K562 (cell line): ENCODE results near the gene MIDN. TPM values are rescaled to one million over a fixed set of nuclear protein-coding genes. Genes with fewer than 3 reads are reported as not detected.

Source experiments
- ATAC-seq: fragments of 200-7000 bp; cut with Tn5 transposase; 3 replicates; pipeline ENCODE4 v1.9.1; 2020; ENCODE audit warnings: moderate library complexity
- Bru-seq: library from RNA; stranded (reverse); fragments of 400-500 nt; gene quantifications from one replicate; lab custom pipeline; 2021; lab: Mats Ljungman, UMichigan
- BruChase-seq, 2 experiments: library from RNA; stranded (reverse); fragments of 400-500 nt; gene quantifications; one replicate each; lab custom pipeline; 2021; lab: Mats Ljungman, UMichigan
- BruUV-seq: library from RNA; stranded (reverse); fragments of 400-500 nt; replicated peaks from 2 replicates; lab custom pipeline; 2021; lab: Mats Ljungman, UMichigan
- CTCF ChIA-PET: fragments of 300-600 bp; formaldehyde crosslinking; extraction: SDS; loops from one replicate; lab custom pipeline; 2021; ENCODE audit warnings: low intra/inter-chr PET ratio; lab: Yijun Ruan, JAX
- POLR2A ChIA-PET: fragments of 300-600, 350-650 bp; sonication (Branson Sonifier 250); formaldehyde crosslinking; extraction: SDS; loops from one replicate; lab custom pipeline; 2021; ENCODE audit warnings: antibody characterized with exemption, inconsistent platforms; lab: Yijun Ruan, JAX
- DNase-seq, 4 experiments: peaks; one replicate each; pipeline versions ENCODE4 v3.0.0 to v3.0.0-alpha.2; 2011 to 2018; ENCODE audit warnings: low spot score in 3 of 4, mixed read lengths in 3 of 4; ENCODE audit errors: extremely low read depth in 1 of 4
- FAIRE-seq: peaks from 2 replicates; lab custom pipeline; 2011; peaks lifted over from hg19 to GRCh38; lab: Jason Lieb, UNC
- H2AFZ ChIP-seq: 2 replicates; pipeline ENCODE4 v1.6.0; 2011; ENCODE audit warnings: low read depth, low read length, control low read depth, inconsistent platforms
- H3K27ac ChIP-seq: fragments of 200-600 bp; 3 replicates; pipeline ENCODE4 v1.8.0; 2011; ENCODE audit warnings: low read depth, mild to moderate bottlenecking, control low read depth, inconsistent platforms, low read length, moderate library complexity, mixed read lengths; ENCODE audit errors: extremely low read depth
- H3K27me3 ChIP-seq, 2 experiments: fragments of 300-600 bp in 1 of 2; 2 replicates in 1 of 2; 3 replicates in 1 of 2; pipeline versions ENCODE4 v1.6.0 to v1.8.0; 2011; ENCODE audit warnings: inconsistent platforms in 2 of 2, low read length in 2 of 2, mild to moderate bottlenecking in 1 of 2, mixed read lengths in 1 of 2, moderate library complexity in 1 of 2; ENCODE audit not compliant: control insufficient read depth in 2 of 2, insufficient read depth in 2 of 2
- H3K36me3 ChIP-seq: fragments of 300-600 bp; 3 replicates; pipeline ENCODE4 v1.8.0; 2011; ENCODE audit warnings: mild to moderate bottlenecking, low read length, inconsistent platforms; ENCODE audit not compliant: control insufficient read depth, insufficient read depth
- H3K4me1 ChIP-seq, 2 experiments: fragments of 200-600 bp in 1 of 2; replicated peaks in 1 of 2; 2 replicates in 1 of 2; 3 replicates in 1 of 2; pipeline versions ENCODE4 v1.5.1 to v1.8.0; 2011; ENCODE audit warnings: inconsistent platforms in 2 of 2, low read length in 2 of 2, mild to moderate bottlenecking in 1 of 2, mixed read lengths in 1 of 2, moderate library complexity in 1 of 2; ENCODE audit not compliant: control insufficient read depth in 2 of 2, insufficient read depth in 2 of 2
- H3K4me2 ChIP-seq: 2 replicates; pipeline ENCODE4 v1.6.1; 2011; ENCODE audit warnings: low read length, control low read depth, inconsistent platforms, mixed read lengths; ENCODE audit not compliant: insufficient read depth
- H3K4me3 ChIP-seq: fragments of 200-600 bp; sonication (generic), shearing (Covaris generic); 2 replicates; pipeline ENCODE4 v1.5.1; 2016; ENCODE audit warnings: control low read depth, inconsistent platforms
- H3K79me2 ChIP-seq: fragments of 200-600 bp; 3 replicates; pipeline ENCODE4 v1.8.0; 2011; ENCODE audit warnings: low read length, inconsistent platforms; ENCODE audit not compliant: control insufficient read depth, insufficient read depth
- H3K9ac ChIP-seq, 2 experiments: 2 replicates each; pipeline versions ENCODE4 v1.6.0 to v1.6.1; 2011; ENCODE audit warnings: low read depth in 2 of 2, low read length in 2 of 2, control low read depth in 1 of 2, inconsistent platforms in 1 of 2, mild to moderate bottlenecking in 1 of 2, mixed read lengths in 1 of 2; ENCODE audit not compliant: insufficient read depth in 1 of 2
- H3K9me1 ChIP-seq: one replicate; pipeline ENCODE4 v1.6.0; 2011; ENCODE audit warnings: inconsistent platforms, mild to moderate bottlenecking, low read length, moderate library complexity; ENCODE audit not compliant: control insufficient read depth, insufficient read depth
- H3K9me3 ChIP-seq: replicated peaks from 2 replicates; pipeline ENCODE4 v1.5.1; 2011; ENCODE audit warnings: low read depth, low read length, inconsistent platforms; ENCODE audit not compliant: control insufficient read depth, insufficient read depth
- H4K20me1 ChIP-seq: replicated peaks from 2 replicates; pipeline ENCODE4 v1.6.1; 2011; ENCODE audit warnings: low read length, inconsistent platforms, mixed read lengths; ENCODE audit not compliant: control insufficient read depth, insufficient read depth
- KDM2B ChIP-seq: fragments of 250-450 bp; sonication (Bioruptor Pico); IDR thresholded peaks from 2 replicates; pipeline ENCODE4 v1.8.0; 2021; ENCODE audit warnings: mild to moderate bottlenecking, moderate library complexity
- KLF1 ChIP-seq: fragments of 450-650 bp; IDR thresholded peaks from 2 replicates; pipeline ENCODE4 v1.6.1; 2016; ENCODE audit warnings: missing genetic modification characterization, missing compliant biosample characterization
- MECOM ChIP-seq: fragments of 250-450 bp; sonication (Bioruptor Pico); IDR thresholded peaks from 2 replicates; pipeline ENCODE4 v1.8.0; 2022; ENCODE audit warnings: inconsistent platforms
- RBM34 ChIP-seq: fragments of 200-400 bp; formaldehyde crosslinking; IDR thresholded peaks from 2 replicates; pipeline ENCODE4 v1.6.1; 2018; ENCODE audit warnings: low read length, borderline replicate concordance; ENCODE audit not compliant: insufficient read depth
- TSC22D4 ChIP-seq: fragments of 450-650 bp; IDR thresholded peaks from 2 replicates; pipeline ENCODE4 v1.6.1; 2016; ENCODE audit warnings: missing genetic modification characterization, missing biosample characterization, control low read depth
- U2AF2 ChIP-seq: fragments of 200-400 bp; formaldehyde crosslinking; optimal IDR thresholded peaks from 2 replicates; pipeline ENCODE3; 2017; ENCODE audit warnings: low read depth, mild to moderate bottlenecking, low read length
- ZNF165 ChIP-seq: fragments of 250-450 bp; sonication (Bioruptor Pico); IDR thresholded peaks from 2 replicates; pipeline ENCODE4 v1.4.0; 2020; ENCODE audit warnings: borderline replicate concordance
- ZNF239 ChIP-seq: fragments of 250-450 bp; sonication (Bioruptor Pico); IDR thresholded peaks from 2 replicates; pipeline ENCODE4 v1.4.0; 2020; ENCODE audit warnings: mild to moderate bottlenecking
- ZNF511 ChIP-seq: sonication (generic); formaldehyde crosslinking; IDR thresholded peaks from 2 replicates; pipeline ENCODE4 v1.8.0; 2022; ENCODE audit warnings: mild to moderate bottlenecking, missing genetic modification reagents
- WGBS: fragments of 100-300 bp; shearing (Covaris generic); methylation state at CpG from one replicate; pipeline ENCODE4 v1.1.6; 2016; ENCODE audit warnings: low coverage, mixed read lengths; ENCODE audit not compliant: insufficient coverage; ENCODE audit errors: missing lambda C conversion rate; 5-methylcytosine and 5-hydroxymethylcytosine counted together
- in situ Hi-C: fragments of 300-500 bp; cut with MboI; formaldehyde crosslinking; loops from 4 replicates; pipeline ENCODE4 v1.15.0; 2018; ENCODE audit warnings: inconsistent platforms, mixed read lengths
- intact Hi-C: fragments of 100-400 bp; cut with micrococcal nuclease; formaldehyde crosslinking; loops from 2 replicates; pipeline ENCODE4 v1.14.2; 2022
- long read RNA-seq, 3 experiments: library from polyadenylated mRNA in 2 of 3; library from RNA in 1 of 3; unstranded in 2 of 3; stranded (forward) in 1 of 3; transcript quantifications; one replicate each; pipeline ENCODE4 v2.0.0, GENCODE V29; 2019 to 2022
- polyA minus RNA-seq, 3 experiments: library from RNA; depleted of rRNA, polyadenylated mRNA; stranded (reverse); fragments of >200 nt; gene quantifications; 2 replicates each; pipeline ENCODE4 v1.2.3, GENCODE V29; 2011
- polyA plus RNA-seq, 8 experiments: library from polyadenylated mRNA; depleted of rRNA in 4 of 8; stranded (reverse) in 5 of 8; unstranded in 3 of 8; fragments of >200 nt; fragmentation: Nextera tagmentation in 2 of 8; fragmentation: Illumina TruSeq in 1 of 8; extraction: Ambion mirVana in 2 of 8; extraction: Trizol in 1 of 8; gene quantifications; 2 replicates each; pipeline versions ENCODE4 v1.2.1 to v1.2.3, GENCODE V29; 2011 to 2014; ENCODE audit warnings: inconsistent platforms in 1 of 8, missing spikeins in 1 of 8
- total RNA-seq, 7 experiments: library from RNA; depleted of rRNA in 6 of 7; stranded (reverse); fragments of >200 nt in 6 of 7; fragmentation: Illumina TruSeq in 2 of 7; extraction: Trizol in 2 of 7; gene quantifications; 2 replicates each; pipeline versions ENCODE4 v1.2.1 to v1.2.3, GENCODE V29; 2011 to 2021; ENCODE audit warnings: low replicate concordance in 1 of 7

Gene MIDN
- total RNA-seq (2011; cell fraction: chromatin; rRNA removed; ENCODE audit: low replicate concordance): 30.7 and 106 TPM in 2 replicates
- 81.7 and 90.7 TPM in 2 replicates for total RNA-seq (2011; cell fraction: nucleolus; rRNA removed)
- 55.1 and 88.1 TPM in 2 replicates for total RNA-seq (2011; cell fraction: nucleoplasm; rRNA removed)
- total RNA-seq (2014; rRNA removed): 13.5 and 20.8 TPM in 2 replicates
- 3.9 and 4.8 TPM in 2 replicates for total RNA-seq (2014; rRNA removed; fragmentation: Illumina TruSeq; extraction: Trizol)
- total RNA-seq (2015; rRNA removed; fragmentation: Illumina TruSeq; extraction: Trizol): 10.1 and 11.0 TPM in 2 replicates
- total RNA-seq (2021): 120 and 121 TPM in 2 replicates
- polyA plus RNA-seq (2011; rRNA removed): 7.0 and 10.2 TPM in 2 replicates
- 14.0 and 26.8 TPM in 2 replicates for polyA plus RNA-seq (2011; cell fraction: cytosol; rRNA removed)
- polyA plus RNA-seq (2011; cell fraction: nucleus; rRNA removed): 44.8 and 87.0 TPM in 2 replicates
- 29.5 and 39.8 TPM in 2 replicates for polyA plus RNA-seq (2012)
- 20.5 and 38.3 TPM in 2 replicates for polyA plus RNA-seq (2014; fragmentation: Illumina TruSeq; extraction: Trizol)
- polyA plus RNA-seq (2014; fragmentation: Nextera tagmentation; extraction: Ambion mirVana): 1 to 10 TPM in 1 of 2 experiments, under 1 TPM in 1; 0.17 to 1.5 TPM
- polyA plus RNA-seq (2014; rRNA removed): 41.3 and 44.6 TPM in 2 replicates
- 2.7 and 3.0 TPM in 2 replicates for polyA minus RNA-seq (2011; rRNA and poly(A)+ RNA removed)
- 29.9 and 43.2 TPM in 2 replicates for polyA minus RNA-seq (2011; cell fraction: cytosol; rRNA and poly(A)+ RNA removed)
- 28.0 and 34.2 TPM in 2 replicates for polyA minus RNA-seq (2011; cell fraction: nucleus; rRNA and poly(A)+ RNA removed)
- Bru-seq, nascent RNA: percentile 77 among the genes with signal in this experiment
- BruChase-seq, experiment 1, labeled RNA remaining after a 2-hour chase: percentile 90 among the genes with signal in this experiment
- BruChase-seq, experiment 2, labeled RNA remaining after a 6-hour chase: percentile 94 among the genes with signal in this experiment
- long read RNA-seq, experiment 1, partial matches to known transcripts: 82 of 89 reads
- long read RNA-seq, experiment 1, other reads (novel, unspliced or antisense): 6 of 89 reads
- long read RNA-seq, experiment 2, transcript MIDN-206 (7 exons, 3,243 nt): major isoform, 7 of 52 reads
- long read RNA-seq, experiment 2, partial matches to known transcripts: 37 of 52 reads
- long read RNA-seq, experiment 2, other reads (novel, unspliced or antisense): 5 of 52 reads
- long read RNA-seq, experiment 3, partial matches to known transcripts: 4 of 4 reads
- long read RNA-seq, experiment 3, other reads (novel, unspliced or antisense): 0 of 4 reads

GRCh38 chr19:1248139-1248785, at the start of gene MIDN:
TSS of gene MIDN (plus strand) at chr19:1248583. CDS start at chr19:1250297, 1,714 bp downstream.
- intact Hi-C loops (loop anchor here (1.0 kb wide), 1 partner anchor 21 kb away; the partner anchor contains the start of gene CIRBP), in situ Hi-C loops (loop anchor here (25.0 kb wide), 1 partner anchor 486 kb away; the partner anchor contains the start of gene MISP)
- H3K79me2 ChIP-seq: peaks cover 62% of the 10 kb centered on the region
- H4K20me1 ChIP-seq: 0 out of 2 replicates have a peak, but pooled peaks cover 5% of the 10 kb centered on the region
- DNase-seq (peak; percentile 60 to 90 (median 76)), ATAC-seq (peak; percentile 62), FAIRE-seq (no peak)
- H3K4me2 ChIP-seq: peak within 1 kb of the TSS; percentile 73
- no peaks in the 10 kb centered on the region for H3K27me3 ChIP-seq
- BruUV-seq: TSS peak; percentile 50
- CTCF ChIA-PET: interaction anchor here (0.8 to 2.0 kb wide), 2 partner anchors 19 to 26 kb away, joined by 3 to 11 read pairs; no protein-coding TSS in a partner anchor
- peak within 1 kb of the TSS; percentile 99 for H3K27ac ChIP-seq
- POLR2A ChIA-PET: interaction anchor here (0.6 to 1.0 kb wide), 3 partner anchors 21 to 24 kb away, joined by 4 read pairs; partner anchors contain the start of gene CIRBP
- peak within 1 kb of the TSS; percentile 89 to 95 for H3K9ac ChIP-seq
- H3K9me1 ChIP-seq: peaks cover 4% of the 10 kb centered on the region
- H2AFZ ChIP-seq: peak within 1 kb of the TSS; percentile 90
- under 1% methylated on average over 31 of the region's 60 CpGs for WGBS
- peak within 1 kb of the TSS; percentile 82 for H3K4me3 ChIP-seq
- peaks cover 38 to 95% of the 10 kb centered on the region in 2 experiments for H3K4me1 ChIP-seq
- no peaks in the 10 kb centered on the region for H3K9me3 ChIP-seq
- H3K36me3 ChIP-seq: peaks cover 51% of the 10 kb centered on the region; the same call in 2 of the 3 replicates
- TF ChIP-seq RBM34: no peak
- no peak for TF ChIP-seq U2AF2
- no peak for TF ChIP-seq MECOM (CRISPR knock-in tag)
- no peak for TF ChIP-seq KLF1
- TF ChIP-seq ZNF165 (CRISPR knock-in tag): no peak
- no peak for TF ChIP-seq KDM2B
- TF ChIP-seq ZNF239 (CRISPR knock-in tag): no peak
- TF ChIP-seq TSC22D4: no peak
- TF ChIP-seq ZNF511 (CRISPR knock-in tag): no peak
